ENCODE measurements around the gene MBP. TPM values are rescaled to one million over a fixed set of nuclear protein-coding genes. Genes with fewer than 3 reads are reported as not detected.

Gene MBP
- total RNA-seq, 2 experiments from 2014 or later = 75.4 to 79.2 TPM

GRCh38 chr18:77153404-77153803 lies 20.8 kb upstream of the MBP start:
- CTCF ChIA-PET = no interaction called here

GRCh38 chr18:77151772-77152520 lies 19.4 kb upstream of the MBP start:
- no peak overlapping the region for H3K4me3 ChIP-seq (ENCODE audit: low read length)
- Mint-ChIP-seq H3K4me3 (no peak overlapping the region), H3K9me3 (no peaks in the 10 kb centered on the region), H3K4me1 (ENCODE audit: low read depth) (peaks cover 9% of the 10 kb centered on the region), H3K27ac (no peak overlapping the region), H3K36me3 (ENCODE audit: low read depth) (no peaks in the 10 kb centered on the region), H3K27me3 (no peaks in the 10 kb centered on the region)
- ChIA-PET CTCF (no interaction called here), POLR2A (no interaction called here)
- no peaks in the 10 kb centered on the region for H3K36me3 ChIP-seq (ENCODE audit: insufficient read depth, low read length)
- H3K27me3 ChIP-seq (ENCODE audit: control insufficient read depth in 1 of 2, insufficient read depth in 2 of 2, low read length in 2 of 2) = no peaks in the 10 kb centered on the region
- peaks cover 5% of the 10 kb centered on the region for H3K4me1 ChIP-seq (ENCODE audit: insufficient read depth, low read length)
- ATAC-seq (ENCODE audit: poor library complexity) (no peak), DNase-seq (no peak)
- TF ChIP-seq, protein P1, sequence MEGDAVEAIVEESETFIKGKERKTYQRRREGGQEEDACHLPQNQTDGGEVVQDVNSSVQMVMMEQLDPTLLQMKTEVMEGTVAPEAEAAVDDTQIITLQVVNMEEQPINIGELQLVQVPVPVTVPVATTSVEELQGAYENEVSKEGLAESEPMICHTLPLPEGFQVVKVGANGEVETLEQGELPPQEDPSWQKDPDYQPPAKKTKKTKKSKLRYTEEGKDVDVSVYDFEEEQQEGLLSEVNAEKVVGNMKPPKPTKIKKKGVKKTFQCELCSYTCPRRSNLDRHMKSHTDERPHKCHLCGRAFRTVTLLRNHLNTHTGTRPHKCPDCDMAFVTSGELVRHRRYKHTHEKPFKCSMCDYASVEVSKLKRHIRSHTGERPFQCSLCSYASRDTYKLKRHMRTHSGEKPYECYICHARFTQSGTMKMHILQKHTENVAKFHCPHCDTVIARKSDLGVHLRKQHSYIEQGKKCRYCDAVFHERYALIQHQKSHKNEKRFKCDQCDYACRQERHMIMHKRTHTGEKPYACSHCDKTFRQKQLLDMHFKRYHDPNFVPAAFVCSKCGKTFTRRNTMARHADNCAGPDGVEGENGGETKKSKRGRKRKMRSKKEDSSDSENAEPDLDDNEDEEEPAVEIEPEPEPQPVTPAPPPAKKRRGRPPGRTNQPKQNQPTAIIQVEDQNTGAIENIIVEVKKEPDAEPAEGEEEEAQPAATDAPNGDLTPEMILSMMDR (IDR thresholded peaks at IDR 0.05) = no peak
- no peaks in the 10 kb centered on the region for H3K9me3 ChIP-seq (ENCODE audit: control insufficient read depth in 1 of 2, insufficient read depth in 1 of 2, low read length in 2 of 2)
- intact Hi-C loops (cut with DNase I, micrococcal nuclease) = no loop called here
- no peak overlapping the region for H3K27ac ChIP-seq (ENCODE audit: low read depth in 1 of 2, low read length in 2 of 2)

More at GRCh38 chr18:77153404-77153803, 20.8 kb upstream of the MBP start:
- ATAC-seq (ENCODE audit: poor library complexity) (no peak), DNase-seq (no peak)
- Mint-ChIP-seq H3K27ac (no peak overlapping the region), H3K4me1 (ENCODE audit: low read depth) (no peaks in the 10 kb centered on the region), H3K36me3 (ENCODE audit: low read depth) (no peaks in the 10 kb centered on the region), H3K4me3 (no peak overlapping the region), H3K27me3 (no peaks in the 10 kb centered on the region), H3K9me3 (no peaks in the 10 kb centered on the region)
- no peaks in the 10 kb centered on the region for H3K36me3 ChIP-seq (ENCODE audit: insufficient read depth, low read length)
- intact Hi-C loops (cut with DNase I, micrococcal nuclease) = no loop called here
- TF ChIP-seq, protein P1 (IDR thresholded peaks at IDR 0.05) = no peak
- H3K4me1 ChIP-seq (ENCODE audit: insufficient read depth, low read length) = no peaks in the 10 kb centered on the region
- POLR2A ChIA-PET = no interaction called here
- no peaks in the 10 kb centered on the region for H3K9me3 ChIP-seq (ENCODE audit: control insufficient read depth in 1 of 2, insufficient read depth in 1 of 2, low read length in 2 of 2)
- no peak overlapping the region for H3K4me3 ChIP-seq (ENCODE audit: low read length)
- H3K27ac ChIP-seq (ENCODE audit: low read depth in 1 of 2, low read length in 2 of 2) = no peak overlapping the region
- H3K27me3 ChIP-seq (ENCODE audit: control insufficient read depth in 1 of 2, insufficient read depth in 2 of 2, low read length in 2 of 2) = no peaks in the 10 kb centered on the region

DNA sequence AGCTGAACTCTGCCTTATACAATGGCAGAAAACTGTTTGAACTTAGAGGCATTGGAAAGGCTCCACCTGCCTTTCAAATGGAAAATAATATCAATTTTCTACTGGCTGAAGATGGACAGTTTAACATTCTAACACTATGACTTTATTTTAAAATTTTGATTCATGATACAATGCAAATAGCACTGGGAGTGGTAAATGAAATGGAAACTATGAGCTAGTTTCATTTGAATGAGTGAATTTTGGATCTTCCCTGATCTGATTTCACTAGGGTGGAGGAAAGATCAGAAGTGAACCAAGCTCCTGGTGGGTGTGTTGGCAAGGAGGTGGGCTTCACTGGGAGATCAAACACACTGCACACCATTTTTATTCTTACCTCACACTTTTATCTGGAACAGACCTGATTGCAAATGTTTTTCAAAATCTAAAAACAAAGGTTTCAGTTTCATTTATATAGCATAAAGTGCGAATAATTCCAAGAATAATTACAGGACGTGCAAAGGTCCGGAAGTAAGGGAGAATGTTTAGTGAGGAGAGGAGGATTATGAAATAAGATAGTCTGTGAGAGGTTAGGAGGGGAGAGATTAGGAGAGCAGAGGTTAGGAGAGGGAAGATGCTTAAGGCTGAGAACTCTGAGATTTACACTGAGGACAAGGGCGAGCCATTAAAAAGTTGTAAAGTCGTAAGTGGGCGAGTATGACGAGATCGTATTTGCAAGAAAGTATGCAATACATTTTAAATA lies 18.6 kb upstream of the MBP start:
- ATAC-seq (ENCODE audit: poor library complexity) = no peak
- peaks cover 16% of the 10 kb centered on the region for H3K4me1 Mint-ChIP-seq (ENCODE audit: low read depth)
- DNase-seq = no peak
- no peaks in the 10 kb centered on the region for H3K36me3 Mint-ChIP-seq (ENCODE audit: low read depth)
- peaks cover 12% of the 10 kb centered on the region for H3K4me1 ChIP-seq (ENCODE audit: insufficient read depth, low read length)
- H3K27ac ChIP-seq (ENCODE audit: low read depth in 1 of 2, low read length in 2 of 2) = no peak overlapping the region
- H3K4me3 Mint-ChIP-seq = no peak overlapping the region
- H3K9me3 ChIP-seq (ENCODE audit: control insufficient read depth in 1 of 2, insufficient read depth in 1 of 2, low read length in 2 of 2) = no peaks in the 10 kb centered on the region
- POLR2A ChIA-PET = no interaction called here
- H3K4me3 ChIP-seq (ENCODE audit: low read length) = no peak overlapping the region
- no peaks in the 10 kb centered on the region for H3K36me3 ChIP-seq (ENCODE audit: insufficient read depth, low read length)
- no peak overlapping the region for H3K27ac Mint-ChIP-seq
- CTCF ChIA-PET = no interaction called here
- no peaks in the 10 kb centered on the region for H3K27me3 ChIP-seq (ENCODE audit: control insufficient read depth in 1 of 2, insufficient read depth in 2 of 2, low read length in 2 of 2)
- no peaks in the 10 kb centered on the region for H3K9me3 Mint-ChIP-seq
- intact Hi-C loops (cut with DNase I, micrococcal nuclease) = no loop called here
- TF ChIP-seq, protein P1 (IDR thresholded peaks at IDR 0.05) = no peak
- no peaks in the 10 kb centered on the region for H3K27me3 Mint-ChIP-seq
